GM08714 (cell line): ENCODE measurements around the gene PLA2G4F.

ENCODE experiments used
- H3K4me3 ChIP-seq: fragments of 200-500 bp; sonication (Bioruptor generic); 2 replicates; pipeline ENCODE4 v1.5.1; 2014; ENCODE audit warnings: mild to moderate bottlenecking, low read length, inconsistent platforms
- ZNF274 ChIP-seq: IDR thresholded peaks from 2 replicates; pipeline ENCODE4 v1.6.1; 2012; ENCODE audit warnings: mild to moderate bottlenecking, low read depth, low read length

The PLA2G4F gene

GRCh38 chr15:42155546-42156242 is 742 bp downstream of the PLA2G4F start:
- no peak for TF ChIP-seq ZNF274

GRCh38 chr15:42154956-42155355 is 1.5 kb downstream of the PLA2G4F start:
- no peak for TF ChIP-seq ZNF274

More at GRCh38 chr15:42155546-42156242, 742 bp downstream of the PLA2G4F start:
- H3K4me3 ChIP-seq: no peak overlapping the region

GRCh38 chr15:42154212-42154941 is 2.1 kb downstream of the PLA2G4F start:
- no peak for TF ChIP-seq ZNF274
- H3K4me3 ChIP-seq: no peak overlapping the region

More at GRCh38 chr15:42154956-42155355, 1.5 kb downstream of the PLA2G4F start:
- H3K4me3 ChIP-seq: no peak overlapping the region

- no peak overlapping the region for H3K4me3 ChIP-seq
- no peak for TF ChIP-seq ZNF274
These were observed 2.6 kb downstream of the PLA2G4F start for GRCh38 chr15:42153874-42154211.

GRCh38 chr15:42152921-42153698 is 3.3 kb downstream of the PLA2G4F start:
- TF ChIP-seq ZNF274: no peak
- H3K4me3 ChIP-seq: no peak overlapping the region

- no peak for TF ChIP-seq ZNF274
- H3K4me3 ChIP-seq: no peak overlapping the region
These were observed 4.1 kb downstream of the PLA2G4F start for GRCh38 chr15:42152196-42152920.

GRCh38 chr15:42151736-42152135 is 4.7 kb downstream of the PLA2G4F start:
- no peak overlapping the region for H3K4me3 ChIP-seq
- no peak for TF ChIP-seq ZNF274

- no peak for TF ChIP-seq ZNF274
- no peak overlapping the region for H3K4me3 ChIP-seq
These were observed 5.3 kb downstream of the PLA2G4F start for GRCh38 chr15:42151141-42151561.

- no peak overlapping the region for H3K4me3 ChIP-seq
- no peak for TF ChIP-seq ZNF274
These were observed 6.0 kb downstream of the PLA2G4F start for GRCh38 chr15:42150219-42150970.

GRCh38 chr15:42149493-42150218 is 6.8 kb downstream of the PLA2G4F start:
- no peak overlapping the region for H3K4me3 ChIP-seq
- TF ChIP-seq ZNF274: no peak

- TF ChIP-seq ZNF274: no peak
- H3K4me3 ChIP-seq: no peak overlapping the region
These were observed 7.5 kb downstream of the PLA2G4F start for GRCh38 chr15:42148808-42149492.

- no peak for TF ChIP-seq ZNF274
- no peak overlapping the region for H3K4me3 ChIP-seq
These were observed 9.1 kb downstream of the PLA2G4F start for GRCh38 chr15:42147431-42147735.
